A549 (cell line): ENCODE results near the gene MTHFD2L. TPM values are rescaled to one million over a fixed set of nuclear protein-coding genes. Genes with fewer than 3 reads are reported as not detected.

Experiments
- ATAC-seq, 2 experiments: fragments of 200-7000 bp in 1 of 2; fragments of >200 bp in 1 of 2; cut with Nextera tagmentation in 1 of 2; cut with Tn5 transposase in 1 of 2; 3 replicates each; pipeline versions ENCODE4 v1.8.0 to v1.9.1; 2018 to 2020; ENCODE audit warnings: mild to moderate bottlenecking in 1 of 2, moderate library complexity in 1 of 2
- CTCF ChIA-PET: fragments of 300-600 bp; sonication (Branson Sonifier 250); formaldehyde crosslinking; extraction: SDS; loops from one replicate; lab custom pipeline; 2021; ENCODE audit warnings: antibody characterized with exemption, inconsistent platforms; lab: Yijun Ruan, JAX
- POLR2A ChIA-PET: fragments of 350-600 bp; formaldehyde crosslinking; extraction: SDS; loops from one replicate; lab custom pipeline; 2021; ENCODE audit warnings: antibody characterized with exemption, inconsistent platforms; lab: Yijun Ruan, JAX
- DNase-seq, 2 experiments: peaks; one replicate each; pipeline versions ENCODE4 v3.0.0 to v3.0.0-alpha.2; 2011 to 2016; ENCODE audit warnings: low read depth in 1 of 2, low spot score in 1 of 2
- FAIRE-seq: peaks from 2 replicates; lab custom pipeline; 2011; peaks lifted over from hg19 to GRCh38; lab: Jason Lieb, UNC
- H3K27ac ChIP-seq, 2 experiments: fragments of >200 bp; sonication (Bioruptor Twin); formaldehyde crosslinking; 3 replicates each; pipeline ENCODE4 v1.5.1; 2016 to 2017
- H3K4me1 ChIP-seq: fragments of >200 bp; sonication (Bioruptor Twin); formaldehyde crosslinking; 3 replicates; pipeline ENCODE4 v1.6.1; 2016
- H3K4me2 ChIP-seq: fragments of >200 bp; sonication (Bioruptor Twin); formaldehyde crosslinking; 3 replicates; pipeline ENCODE4 v1.6.1; 2016
- H3K4me3 ChIP-seq: fragments of >200 bp; sonication (Bioruptor Twin); formaldehyde crosslinking; 3 replicates; pipeline ENCODE4 v1.5.1; 2016
- H3K9me3 ChIP-seq: fragments of >200 bp; sonication (Bioruptor Twin); formaldehyde crosslinking; 3 replicates; pipeline ENCODE4 v1.6.1; 2016
- CBX2 ChIP-seq: fragments of 200-600 bp; sonication (generic); IDR thresholded peaks from 2 replicates; pipeline ENCODE4 v1.6.1; 2016; ENCODE audit warnings: low read depth, mild to moderate bottlenecking, borderline replicate concordance
- CBX8 ChIP-seq: fragments of 200-600 bp; sonication (generic); IDR thresholded peaks from 2 replicates; pipeline ENCODE4 v1.6.1; 2016
- CEBPB ChIP-seq, 2 experiments: fragments of >200 bp in 1 of 2; sonication (Bioruptor Twin) in 1 of 2; formaldehyde crosslinking in 1 of 2; IDR thresholded peaks; 2 replicates each; pipeline ENCODE4 v1.6.1; 2012 to 2016
- CHD4 ChIP-seq: fragments of 200-600 bp; sonication (generic); IDR thresholded peaks from 2 replicates; pipeline ENCODE4 v1.6.1; 2016; ENCODE audit warnings: antibody characterized with exemption, mild to moderate bottlenecking, borderline replicate concordance
- EHF ChIP-seq: fragments of 250-450 bp; sonication (Bioruptor Pico); IDR thresholded peaks from 2 replicates; pipeline ENCODE4 v1.5.0; 2020; ENCODE audit warnings: mild to moderate bottlenecking
- EP300 ChIP-seq, 2 experiments: fragments of >200 bp; sonication (Bioruptor Twin); formaldehyde crosslinking; IDR thresholded peaks; 2 replicates in 1 of 2; 3 replicates in 1 of 2; pipeline ENCODE4 v1.6.1; 2016 to 2017
- HMGXB4 ChIP-seq: fragments of 250-450 bp; sonication (Bioruptor Pico); IDR thresholded peaks from 2 replicates; pipeline ENCODE4 v1.5.0; 2021; ENCODE audit warnings: mild to moderate bottlenecking, moderate library complexity, borderline replicate concordance
- HOXB13 ChIP-seq: fragments of 250-450 bp; sonication (Bioruptor Pico); IDR thresholded peaks from 2 replicates; pipeline ENCODE4 v1.5.0; 2020; ENCODE audit warnings: low read depth, mild to moderate bottlenecking, moderate library complexity
- JUN ChIP-seq, 2 experiments: fragments of >200 bp; sonication (Bioruptor Twin); formaldehyde crosslinking; IDR thresholded peaks; 2 replicates in 1 of 2; 3 replicates in 1 of 2; pipeline ENCODE4 v1.6.1; 2016 to 2017
- KDM1A ChIP-seq: fragments of 200-600 bp; sonication (generic); IDR thresholded peaks from 2 replicates; pipeline ENCODE4 v1.6.1; 2016; ENCODE audit warnings: low read depth, mild to moderate bottlenecking
- MAFK ChIP-seq: fragments of 450-650 bp; IDR thresholded peaks from 2 replicates; pipeline ENCODE4 v1.6.1; 2014; ENCODE audit not compliant: partially characterized antibody
- NR3C1 ChIP-seq: fragments of >200 bp; sonication (Bioruptor Twin); formaldehyde crosslinking; IDR thresholded peaks from 3 replicates; pipeline ENCODE4 v1.6.1; 2017
- POLR2A ChIP-seq: IDR thresholded peaks from 2 replicates; pipeline ENCODE4 v1.6.1; 2012; ENCODE audit warnings: mild to moderate bottlenecking, low read length
- POLR2AphosphoS2 ChIP-seq: conservative IDR thresholded peaks from 2 replicates; pipeline ENCODE4 v1.6.1; 2012; ENCODE audit warnings: low read length, improper control_type of control experiment, inconsistent platforms
- RCOR1 ChIP-seq: fragments of 150-350 bp; IDR thresholded peaks from 2 replicates; pipeline ENCODE4 v1.6.1; 2014; ENCODE audit warnings: antibody characterized with exemption, low read length, low read depth
- SMC3 ChIP-seq: fragments of >200 bp; sonication (Bioruptor Twin); formaldehyde crosslinking; IDR thresholded peaks from 3 replicates; pipeline ENCODE4 v1.6.1; 2018; ENCODE audit warnings: inconsistent platforms
- TFCP2L1 ChIP-seq: fragments of 250-450 bp; sonication (Bioruptor Pico); IDR thresholded peaks from 2 replicates; pipeline ENCODE4 v1.5.0; 2021; ENCODE audit warnings: mild to moderate bottlenecking
- ZSCAN20 ChIP-seq: fragments of 250-450 bp; sonication (Bioruptor Pico); IDR thresholded peaks from 2 replicates; pipeline ENCODE4 v1.8.0; 2022; ENCODE audit warnings: mild to moderate bottlenecking, moderate library complexity
- WGBS: methylation state at CpG from one replicate; pipeline ENCODE4 v1.1.6; 2017; ENCODE audit errors: missing lambda C conversion rate; 5-methylcytosine and 5-hydroxymethylcytosine counted together
- polyA plus RNA-seq, 4 experiments: library from polyadenylated mRNA; depleted of rRNA in 3 of 4; stranded (reverse); fragments of >200 nt; fragmentation: RNase III in 1 of 4; extraction: RNeasy Plus Mini Kit Qiagen cat#74134 plus additional on column Dnase treatment in 1 of 4; gene quantifications; 2 replicates in 3 of 4; 3 replicates in 1 of 4; pipeline ENCODE4 v1.2.3, GENCODE V29; 2011 to 2017
- TF ChIP-seq, protein P1 (sequence below): fragments of 150-350 bp; IDR thresholded peaks from 2 replicates; pipeline ENCODE4 v1.6.1; 2014; ENCODE audit warnings: low read depth, mild to moderate bottlenecking, low read length
- TF ChIP-seq, protein P2 (sequence below): fragments of 250-450 bp; sonication (Bioruptor Pico); IDR thresholded peaks from 2 replicates; pipeline ENCODE4 v1.5.0; 2020; ENCODE audit warnings: low read depth, mild to moderate bottlenecking, moderate library complexity
- TF ChIP-seq, protein P3 (sequence below): fragments of 200-600 bp; sonication (generic); IDR thresholded peaks from 2 replicates; pipeline ENCODE4 v1.6.1; 2016; ENCODE audit warnings: antibody characterized with exemption, mild to moderate bottlenecking, moderate library complexity

MTHFD2L gene
- polyA plus RNA-seq, 2 of the 4 experiments (the other 2 are of a cell fraction), result 8.5 to 19.3 TPM

- peak; percentile 32 to 59; a peak in 1 of 4 replicates for TF ChIP-seq CEBPB (IDR thresholded peaks at IDR 0.05)
- TF ChIP-seq CBX8, result no peak
- peak; percentile 82 for TF ChIP-seq MAFK
- peak in 1 of 2 experiments; percentile 13; a peak in 1 of 5 replicates for TF ChIP-seq EP300 (IDR thresholded peaks at IDR 0.05)
- no peak for TF ChIP-seq JUN (IDR thresholded peaks at IDR 0.05)
- POLR2A ChIA-PET, result no interaction called here
- 7% methylated on average over 7 of the region's 7 CpGs for WGBS
- H3K4me2 ChIP-seq, result peak overlapping the region; percentile 49
- CTCF ChIA-PET, result interaction anchor here (1.0 to 1.7 kb wide), 3 partner anchors 40 to 81 kb away, joined by 3 to 5 read pairs (median 3); no protein-coding TSS in a partner anchor
- peaks cover 20% of the 10 kb centered on the region for H3K4me1 ChIP-seq
- ATAC-seq (peak; percentile 85 to 92), FAIRE-seq (no peak), DNase-seq (peak; percentile 9 to 74)
- H3K9me3 ChIP-seq, result no peaks in the 10 kb centered on the region
- no peak overlapping the region for H3K4me3 ChIP-seq
- H3K27ac ChIP-seq, result peak overlapping the region; percentile 27 to 76
Measured at GRCh38 chr4:74230902-74231499, 73.1 kb downstream of the MTHFD2L start.

- Histone ChIP-seq H3K27ac (no peak overlapping the region), H3K4me2 (no peak overlapping the region), H3K4me3 (no peak overlapping the region), H3K4me1 (peaks cover 20% of the 10 kb centered on the region), H3K9me3 (no peaks in the 10 kb centered on the region)
- DNase-seq (no peak), FAIRE-seq (no peak), ATAC-seq (no peak)
- TF ChIP-seq EHF (CRISPR knock-in tag) (no peak), EP300 (IDR thresholded peaks at IDR 0.05) (no peak), KDM1A (no peak), POLR2AphosphoS2 (no peak), SMC3 (no peak), TFCP2L1 (CRISPR knock-in tag) (no peak), POLR2A (no peak), RCOR1 (no peak), MAFK (no peak), ZSCAN20 (CRISPR knock-in tag) (no peak), NR3C1 (no peak), CHD4 (no peak), HMGXB4 (CRISPR knock-in tag) (no peak), HOXB13 (no peak), CBX2 (no peak)
- TF ChIP-seq, protein P1, sequence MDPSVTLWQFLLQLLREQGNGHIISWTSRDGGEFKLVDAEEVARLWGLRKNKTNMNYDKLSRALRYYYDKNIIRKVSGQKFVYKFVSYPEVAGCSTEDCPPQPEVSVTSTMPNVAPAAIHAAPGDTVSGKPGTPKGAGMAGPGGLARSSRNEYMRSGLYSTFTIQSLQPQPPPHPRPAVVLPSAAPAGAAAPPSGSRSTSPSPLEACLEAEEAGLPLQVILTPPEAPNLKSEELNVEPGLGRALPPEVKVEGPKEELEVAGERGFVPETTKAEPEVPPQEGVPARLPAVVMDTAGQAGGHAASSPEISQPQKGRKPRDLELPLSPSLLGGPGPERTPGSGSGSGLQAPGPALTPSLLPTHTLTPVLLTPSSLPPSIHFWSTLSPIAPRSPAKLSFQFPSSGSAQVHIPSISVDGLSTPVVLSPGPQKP, result no peak
- TF ChIP-seq, protein P2, sequence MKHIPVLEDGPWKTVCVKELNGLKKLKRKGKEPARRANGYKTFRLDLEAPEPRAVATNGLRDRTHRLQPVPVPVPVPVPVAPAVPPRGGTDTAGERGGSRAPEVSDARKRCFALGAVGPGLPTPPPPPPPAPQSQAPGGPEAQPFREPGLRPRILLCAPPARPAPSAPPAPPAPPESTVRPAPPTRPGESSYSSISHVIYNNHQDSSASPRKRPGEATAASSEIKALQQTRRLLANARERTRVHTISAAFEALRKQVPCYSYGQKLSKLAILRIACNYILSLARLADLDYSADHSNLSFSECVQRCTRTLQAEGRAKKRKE (CRISPR knock-in tag), result no peak
- TF ChIP-seq, protein P3, sequence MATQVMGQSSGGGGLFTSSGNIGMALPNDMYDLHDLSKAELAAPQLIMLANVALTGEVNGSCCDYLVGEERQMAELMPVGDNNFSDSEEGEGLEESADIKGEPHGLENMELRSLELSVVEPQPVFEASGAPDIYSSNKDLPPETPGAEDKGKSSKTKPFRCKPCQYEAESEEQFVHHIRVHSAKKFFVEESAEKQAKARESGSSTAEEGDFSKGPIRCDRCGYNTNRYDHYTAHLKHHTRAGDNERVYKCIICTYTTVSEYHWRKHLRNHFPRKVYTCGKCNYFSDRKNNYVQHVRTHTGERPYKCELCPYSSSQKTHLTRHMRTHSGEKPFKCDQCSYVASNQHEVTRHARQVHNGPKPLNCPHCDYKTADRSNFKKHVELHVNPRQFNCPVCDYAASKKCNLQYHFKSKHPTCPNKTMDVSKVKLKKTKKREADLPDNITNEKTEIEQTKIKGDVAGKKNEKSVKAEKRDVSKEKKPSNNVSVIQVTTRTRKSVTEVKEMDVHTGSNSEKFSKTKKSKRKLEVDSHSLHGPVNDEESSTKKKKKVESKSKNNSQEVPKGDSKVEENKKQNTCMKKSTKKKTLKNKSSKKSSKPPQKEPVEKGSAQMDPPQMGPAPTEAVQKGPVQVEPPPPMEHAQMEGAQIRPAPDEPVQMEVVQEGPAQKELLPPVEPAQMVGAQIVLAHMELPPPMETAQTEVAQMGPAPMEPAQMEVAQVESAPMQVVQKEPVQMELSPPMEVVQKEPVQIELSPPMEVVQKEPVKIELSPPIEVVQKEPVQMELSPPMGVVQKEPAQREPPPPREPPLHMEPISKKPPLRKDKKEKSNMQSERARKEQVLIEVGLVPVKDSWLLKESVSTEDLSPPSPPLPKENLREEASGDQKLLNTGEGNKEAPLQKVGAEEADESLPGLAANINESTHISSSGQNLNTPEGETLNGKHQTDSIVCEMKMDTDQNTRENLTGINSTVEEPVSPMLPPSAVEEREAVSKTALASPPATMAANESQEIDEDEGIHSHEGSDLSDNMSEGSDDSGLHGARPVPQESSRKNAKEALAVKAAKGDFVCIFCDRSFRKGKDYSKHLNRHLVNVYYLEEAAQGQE, result no peak
- ChIA-PET CTCF (no interaction called here), POLR2A (no interaction called here)
Measured at GRCh38 chr4:74235135-74235534, 77.2 kb downstream of the MTHFD2L start.
